ENCODE data around the gene SCTR.

- no peak for TF ChIP-seq CTCF (IDR thresholded peaks at IDR 0.05)
- no peak for TF ChIP-seq EZH2 (IDR thresholded peaks at IDR 0.05; ENCODE audit: borderline replicate concordance, insufficient read depth, low read depth, low read length, poor library complexity, severe bottlenecking)
Observed at GRCh38 chr2:119475857-119476244, 48.4 kb downstream of the SCTR start.
